HCT116 (cell line): Measurements from ENCODE around the gene RIMS4. TPM values are rescaled to one million over a fixed set of nuclear protein-coding genes. Genes with fewer than 3 reads are reported as not detected.

ENCODE experiments used
- ATAC-seq: fragments of 200-7000 bp; cut with Tn5 transposase; 2 replicates; pipeline ENCODE4 v1.9.1; 2020; ENCODE audit warnings: mild to moderate bottlenecking, moderate library complexity
- BruUV-seq: library from RNA; stranded (reverse); fragments of 400-500 nt; replicated peaks from 2 replicates; lab custom pipeline; 2021; lab: Mats Ljungman, UMichigan
- CTCF ChIA-PET: fragments of 300-600 bp; sonication (Branson Sonifier 250); formaldehyde crosslinking; loops from one replicate; lab custom pipeline; 2021; ENCODE audit warnings: antibody characterized with exemption; lab: Charles Lee
- POLR2A ChIA-PET: fragments of 300-600, 350-600 bp; sonication (Branson Sonifier 250); formaldehyde crosslinking; loops from one replicate; lab custom pipeline; 2021; ENCODE audit warnings: antibody characterized with exemption; lab: Charles Lee
- RAD21 ChIA-PET, 2 experiments: fragments of 300-600 bp; sonication (Branson Sonifier 250); formaldehyde crosslinking; loops; one replicate each; lab custom pipeline; 2023; ENCODE audit warnings: low total read pairs in 2 of 2; ENCODE audit not compliant: uncharacterized antibody in 2 of 2, unreplicated experiment in 2 of 2, low non-redundant PET in 1 of 2; lab: Charles Lee
- DNase-seq: peaks from one replicate; pipeline ENCODE4 v3.0.0-alpha.2; 2010; ENCODE audit warnings: low read depth, low spot score
- H2AFZ ChIP-seq: fragments of 200-600 bp; shearing (Covaris generic), sonication (generic); 2 replicates; pipeline ENCODE4 v1.6.1; 2017; ENCODE audit warnings: low read depth, mixed run types, mixed read lengths, antibody characterized with exemption, low read length; ENCODE audit not compliant: poor library complexity, severe bottlenecking
- H3K27ac ChIP-seq: 2 replicates; pipeline ENCODE4 v1.5.1; 2012; ENCODE audit warnings: low read depth, low read length
- H3K27me3 ChIP-seq: fragments of 200-600 bp; sonication (generic); 2 replicates; pipeline ENCODE4 v1.6.1; 2016; ENCODE audit warnings: mixed run types, low read length, mixed read lengths; ENCODE audit not compliant: insufficient read depth
- H3K36me3 ChIP-seq, 2 experiments: fragments of 200-500 bp in 1 of 2; fragments of 200-600 bp in 1 of 2; sonication (Bioruptor generic) in 1 of 2; sonication (generic) in 1 of 2; 2 replicates each; pipeline versions ENCODE4 v1.5.1 to v1.6.1; 2014 to 2016; ENCODE audit warnings: low read length in 2 of 2, inconsistent platforms in 1 of 2, mixed read lengths in 1 of 2, mixed run types in 1 of 2; ENCODE audit not compliant: insufficient read depth in 2 of 2, control insufficient read depth in 1 of 2
- H3K4me1 ChIP-seq, 2 experiments: fragments of 200-600 bp in 1 of 2; sonication (generic) in 1 of 2; 2 replicates each; pipeline versions ENCODE4 v1.5.1 to v1.6.1; 2012 to 2017; ENCODE audit warnings: low read length in 2 of 2, inconsistent platforms in 1 of 2, mild to moderate bottlenecking in 1 of 2, mixed read lengths in 1 of 2, mixed run types in 1 of 2, moderate library complexity in 1 of 2; ENCODE audit not compliant: insufficient read depth in 2 of 2, control insufficient read depth in 1 of 2
- H3K4me2 ChIP-seq: fragments of 200-600 bp; sonication (generic); 2 replicates; pipeline ENCODE4 v1.6.1; 2017; ENCODE audit warnings: mixed run types, low read length, mixed read lengths
- H3K4me3 ChIP-seq, 2 experiments: fragments of 200-600 bp in 1 of 2; sonication (generic) in 1 of 2; replicated peaks in 1 of 2; 2 replicates each; pipeline ENCODE4 v1.5.1; 2011 to 2016; ENCODE audit warnings: low read length in 2 of 2, control low read depth in 1 of 2, low read depth in 1 of 2, mild to moderate bottlenecking in 1 of 2, mixed read lengths in 1 of 2, mixed run types in 1 of 2
- H3K79me2 ChIP-seq: fragments of 200-600 bp; sonication (generic); 2 replicates; pipeline ENCODE4 v1.6.1; 2017; ENCODE audit warnings: mild to moderate bottlenecking, mixed run types, low read length, moderate library complexity, mixed read lengths; ENCODE audit not compliant: insufficient read depth
- H3K9ac ChIP-seq: fragments of 200-600 bp; sonication (generic); 2 replicates; pipeline ENCODE4 v1.6.1; 2016; ENCODE audit warnings: low read length, mixed read lengths
- H3K9me2 ChIP-seq: fragments of 200-600 bp; sonication (generic), shearing (Covaris generic); 2 replicates; pipeline ENCODE4 v1.6.1; 2017; ENCODE audit warnings: mixed run types, mild to moderate bottlenecking, moderate library complexity; ENCODE audit not compliant: insufficient read depth
- H3K9me3 ChIP-seq, 2 experiments: fragments of 200-500 bp in 1 of 2; fragments of 200-600 bp in 1 of 2; sonication (Bioruptor generic) in 1 of 2; sonication (generic) in 1 of 2; 2 replicates each; pipeline ENCODE4 v1.6.1; 2014 to 2017; ENCODE audit warnings: low read length in 2 of 2, mixed read lengths in 2 of 2, inconsistent platforms in 1 of 2, low read depth in 1 of 2, mild to moderate bottlenecking in 1 of 2, mixed run types in 1 of 2, moderate library complexity in 1 of 2; ENCODE audit not compliant: control insufficient read depth in 1 of 2, insufficient read depth in 1 of 2
- H4K20me1 ChIP-seq: fragments of 200-600 bp; sonication (generic), shearing (Covaris generic); 2 replicates; pipeline ENCODE4 v1.6.1; 2017; ENCODE audit warnings: mixed run types, mild to moderate bottlenecking, moderate library complexity; ENCODE audit not compliant: insufficient read depth
- CEBPB ChIP-seq: IDR thresholded peaks from 2 replicates; pipeline ENCODE4 v1.6.1; 2012; ENCODE audit warnings: low read depth
- EZH2 ChIP-seq: fragments of 200-600 bp; sonication (generic); IDR thresholded peaks from 2 replicates; pipeline ENCODE4 v1.6.1; 2017; ENCODE audit warnings: antibody characterized with exemption, mixed run types
- FOSL1 ChIP-seq: IDR thresholded peaks from 2 replicates; pipeline ENCODE4 v1.6.1; 2012; ENCODE audit warnings: low read depth
- POLR2AphosphoS5 ChIP-seq: IDR thresholded peaks from 2 replicates; pipeline ENCODE4 v1.6.1; 2011; ENCODE audit warnings: mild to moderate bottlenecking, low read depth, low read length, moderate library complexity
- RAD21 ChIP-seq: IDR thresholded peaks from 2 replicates; pipeline ENCODE4 v1.6.1; 2012; ENCODE audit warnings: low read depth, mild to moderate bottlenecking
- intact Hi-C: fragments of 100-400 bp; cut with micrococcal nuclease; formaldehyde crosslinking; loops from 2 replicates; pipeline ENCODE4 v1.10.0; 2022
- total RNA-seq: library from RNA; stranded (reverse); gene quantifications from one replicate; pipeline ENCODE4 v1.2.1, GENCODE V29; 2021; ENCODE audit not compliant: unreplicated experiment
- TF ChIP-seq, protein P1 (sequence below): IDR thresholded peaks from 2 replicates; pipeline ENCODE4 v1.6.1; 2012
- TF ChIP-seq, protein P2 (sequence below), 3 experiments: fragments of 200-600 bp in 1 of 3; sonication (generic) in 1 of 3; IDR thresholded peaks in 2 of 3; conservative IDR thresholded peaks in 1 of 3; 2 replicates each; pipeline ENCODE4 v1.5.1; 2012 to 2017; ENCODE audit warnings: low read depth in 2 of 3, low read length in 2 of 3, antibody characterized with exemption in 1 of 3, borderline replicate concordance in 1 of 3, control low read depth in 1 of 3, mild to moderate bottlenecking in 1 of 3, mixed read lengths in 1 of 3, mixed run types in 1 of 3, moderate library complexity in 1 of 3; ENCODE audit not compliant: insufficient read depth in 1 of 3

The RIMS4 gene
- total RNA-seq, 1 experiment from 2014 or later, result 0.05 TPM

DNA sequence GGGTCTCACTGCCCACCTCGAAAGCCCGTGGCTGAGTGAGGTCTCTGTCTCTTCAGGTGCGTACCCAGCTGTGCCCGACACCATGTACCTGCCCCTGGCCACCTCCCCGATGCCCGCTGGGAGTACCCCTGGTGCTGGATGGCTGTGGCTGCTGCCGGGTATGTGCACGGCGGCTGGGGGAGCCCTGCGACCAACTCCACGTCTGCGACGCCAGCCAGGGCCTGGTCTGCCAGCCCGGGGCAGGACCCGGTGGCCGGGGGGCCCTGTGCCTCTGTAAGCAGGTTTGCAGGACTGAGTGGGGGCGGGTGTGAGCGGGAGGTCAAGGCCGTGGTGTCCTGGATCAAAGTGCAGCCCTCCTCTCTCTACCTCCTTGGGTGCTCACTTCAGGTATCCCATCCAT is 90.5 kb downstream of the RIMS4 start (continued):
- TF ChIP-seq CEBPB, result no peak
- TF ChIP-seq, protein P1, sequence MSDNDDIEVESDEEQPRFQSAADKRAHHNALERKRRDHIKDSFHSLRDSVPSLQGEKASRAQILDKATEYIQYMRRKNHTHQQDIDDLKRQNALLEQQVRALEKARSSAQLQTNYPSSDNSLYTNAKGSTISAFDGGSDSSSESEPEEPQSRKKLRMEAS, result no peak

DNA sequence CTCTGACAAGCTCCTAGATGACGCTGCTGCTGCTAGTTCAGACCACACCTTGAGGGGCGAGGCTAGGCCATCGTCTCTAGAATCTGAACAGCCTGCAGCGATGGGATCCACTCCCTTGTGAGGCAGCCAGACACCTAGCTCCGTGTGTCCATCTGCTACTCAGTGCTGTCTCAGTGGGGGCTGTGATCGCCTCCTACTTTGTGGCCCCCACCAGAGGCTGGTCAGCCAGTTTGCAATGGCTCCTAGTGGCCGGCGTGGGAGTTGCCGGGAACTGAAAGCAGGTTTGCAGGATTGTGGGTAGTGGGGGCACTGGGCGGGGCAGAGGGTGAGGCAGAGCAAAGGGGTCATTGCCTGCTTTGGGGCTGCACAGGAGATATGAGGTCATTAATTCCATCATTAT is 92.4 kb downstream of the RIMS4 start:
- H4K20me1 ChIP-seq, result no peaks in the 10 kb centered on the region
- intact Hi-C loops, result no loop called here
- H3K9me2 ChIP-seq, result no peaks in the 10 kb centered on the region
- no peak overlapping the region for H2AFZ ChIP-seq
- ChIA-PET CTCF (interaction anchor here (0.7 to 1.5 kb wide), 2 partner anchors 14 to 602 kb away, joined by 3 to 4 read pairs; no protein-coding TSS in a partner anchor), RAD21 (no interaction called here), POLR2A (no interaction called here)
- no peak overlapping the region for H3K4me3 ChIP-seq
- no peaks in the 10 kb centered on the region for H3K9me3 ChIP-seq
- no TSS peak for BruUV-seq
- no peak for DNase-seq
- H3K27me3 ChIP-seq, result no peaks in the 10 kb centered on the region
- H3K4me1 ChIP-seq, result peaks cover 46 to 47% of the 10 kb centered on the region in 2 experiments
- H3K36me3 ChIP-seq, result no peaks in the 10 kb centered on the region
- no peak overlapping the region for H3K9ac ChIP-seq
- H3K79me2 ChIP-seq, result no peaks in the 10 kb centered on the region
- peak overlapping the region; percentile 41 for H3K4me2 ChIP-seq
- no peak overlapping the region for H3K27ac ChIP-seq
- TF ChIP-seq FOSL1 (no peak), RAD21 (peak; percentile 19; the same call in 1 of the 2 replicates), EZH2 (no peak), POLR2AphosphoS5 (no peak)
- TF ChIP-seq, protein P2, sequence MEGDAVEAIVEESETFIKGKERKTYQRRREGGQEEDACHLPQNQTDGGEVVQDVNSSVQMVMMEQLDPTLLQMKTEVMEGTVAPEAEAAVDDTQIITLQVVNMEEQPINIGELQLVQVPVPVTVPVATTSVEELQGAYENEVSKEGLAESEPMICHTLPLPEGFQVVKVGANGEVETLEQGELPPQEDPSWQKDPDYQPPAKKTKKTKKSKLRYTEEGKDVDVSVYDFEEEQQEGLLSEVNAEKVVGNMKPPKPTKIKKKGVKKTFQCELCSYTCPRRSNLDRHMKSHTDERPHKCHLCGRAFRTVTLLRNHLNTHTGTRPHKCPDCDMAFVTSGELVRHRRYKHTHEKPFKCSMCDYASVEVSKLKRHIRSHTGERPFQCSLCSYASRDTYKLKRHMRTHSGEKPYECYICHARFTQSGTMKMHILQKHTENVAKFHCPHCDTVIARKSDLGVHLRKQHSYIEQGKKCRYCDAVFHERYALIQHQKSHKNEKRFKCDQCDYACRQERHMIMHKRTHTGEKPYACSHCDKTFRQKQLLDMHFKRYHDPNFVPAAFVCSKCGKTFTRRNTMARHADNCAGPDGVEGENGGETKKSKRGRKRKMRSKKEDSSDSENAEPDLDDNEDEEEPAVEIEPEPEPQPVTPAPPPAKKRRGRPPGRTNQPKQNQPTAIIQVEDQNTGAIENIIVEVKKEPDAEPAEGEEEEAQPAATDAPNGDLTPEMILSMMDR (IDR thresholded peaks at IDR 0.05 in 2 of 3, conservative IDR thresholded peaks at IDR 0.05 in 1 of 3; ENCODE audit: borderline replicate concordance in 1 of 3, insufficient read depth in 1 of 3, low read depth in 2 of 3, low read length in 2 of 3), result peak in 2 of 3 experiments; percentile 73 to 74; a peak in 4 of 6 replicates
- TF ChIP-seq, all 23 proteins: peak for 2
- peak; percentile 59 for ATAC-seq
